GM12865 (cell line): ENCODE results near the gene JAKMIP1.

Experiments used
- DNase-seq: peaks from one replicate; pipeline ENCODE4 v3.0.0; 2010; ENCODE audit warnings: low read depth
- H3K4me3 ChIP-seq: 2 replicates; pipeline ENCODE4 v1.5.1; 2011; ENCODE audit warnings: mild to moderate bottlenecking, low read depth, low read length, control low read depth
- CTCF ChIP-seq: IDR thresholded peaks from 2 replicates; pipeline ENCODE4 v1.5.1; 2011; ENCODE audit warnings: low read length, control low read depth, low read depth, inconsistent platforms; ENCODE audit not compliant: insufficient read depth; ENCODE audit errors: missing control alignments

Gene JAKMIP1

GRCh38 chr4:6029254-6029653, 171.1 kb downstream of the JAKMIP1 start:
- TF ChIP-seq CTCF, result no peak
- DNase-seq, result no peak
- H3K4me3 ChIP-seq, result no peak overlapping the region

GRCh38 chr4:6028168-6028567, 172.2 kb downstream of the JAKMIP1 start:
- no peak for DNase-seq
- no peak for TF ChIP-seq CTCF
- H3K4me3 ChIP-seq, result no peak overlapping the region

GRCh38 chr4:6027392-6027791, 173.0 kb downstream of the JAKMIP1 start:
- no peak for TF ChIP-seq CTCF
- DNase-seq, result no peak
- H3K4me3 ChIP-seq, result no peak overlapping the region

GRCh38 chr4:6024313-6024960, 175.9 kb downstream of the JAKMIP1 start:
- no peak overlapping the region for H3K4me3 ChIP-seq
- no peak for TF ChIP-seq CTCF
- no peak for DNase-seq

- TF ChIP-seq CTCF, result no peak
- H3K4me3 ChIP-seq, result no peak overlapping the region
- DNase-seq, result no peak
Observed at GRCh38 chr4:6023731-6024130, 176.6 kb downstream of the JAKMIP1 start.

GRCh38 chr4:6022607-6023288, 177.6 kb downstream of the JAKMIP1 start:
- no peak for DNase-seq
- no peak for TF ChIP-seq CTCF
- no peak overlapping the region for H3K4me3 ChIP-seq
